GM12878 (cell line): Measurements from ENCODE around the gene SLC1A5.
"Not testable (repeated sequence)": the region's sequence is repeated elsewhere in the genome, so short reads cannot be mapped to it uniquely, and the experiment has no call there.

Experiments used
- CHD1 ChIP-seq: IDR thresholded peaks from 2 replicates; pipeline ENCODE4 v1.6.1; 2012; ENCODE audit warnings: low read depth, low read length, improper control_type of control experiment
- CREM ChIP-seq: IDR thresholded peaks from 2 replicates; pipeline ENCODE4 v1.6.1; 2014; ENCODE audit warnings: antibody characterized with exemption, low read depth
- EZH2 ChIP-seq: IDR thresholded peaks from 2 replicates; pipeline ENCODE4 v1.6.1; 2012; ENCODE audit warnings: low read depth, mild to moderate bottlenecking, control low read depth, inconsistent platforms, low read length, borderline replicate concordance; ENCODE audit not compliant: control insufficient read depth
- JUND ChIP-seq: IDR thresholded peaks from 2 replicates; pipeline ENCODE4 v1.6.1; 2012; ENCODE audit warnings: low read depth, mild to moderate bottlenecking, low read length, improper control_type of control experiment, moderate library complexity
- MEF2A ChIP-seq: IDR thresholded peaks from 2 replicates; pipeline ENCODE4 v1.6.1; 2011; ENCODE audit warnings: low read depth, mild to moderate bottlenecking, low read length, moderate library complexity; ENCODE audit not compliant: insufficient read depth
- NFIC ChIP-seq: IDR thresholded peaks from 2 replicates; pipeline ENCODE4 v1.6.1; 2012; ENCODE audit warnings: low read depth, mild to moderate bottlenecking, inconsistent platforms, low read length, moderate library complexity
- NFYB ChIP-seq: IDR thresholded peaks from 2 replicates; pipeline ENCODE4 v1.6.1; 2011; ENCODE audit warnings: low read depth, mild to moderate bottlenecking, low read length, improper control_type of control experiment, moderate library complexity; ENCODE audit not compliant: insufficient read depth
- SIX5 ChIP-seq: IDR thresholded peaks from 2 replicates; pipeline ENCODE4 v1.6.1; 2011; ENCODE audit warnings: mild to moderate bottlenecking, low read depth, low read length, moderate library complexity; ENCODE audit not compliant: severe bottlenecking
- TCF7 ChIP-seq: IDR thresholded peaks from 2 replicates; pipeline ENCODE4 v1.6.1; 2014; ENCODE audit warnings: antibody characterized with exemption, borderline replicate concordance
- ZNF207 ChIP-seq: fragments of 450-650 bp; IDR thresholded peaks from 2 replicates; pipeline ENCODE4 v1.6.1; 2014; ENCODE audit warnings: antibody characterized with exemption, mild to moderate bottlenecking, borderline replicate concordance
- TF ChIP-seq, protein P1 (sequence below): fragments of 450-650 bp; IDR thresholded peaks from 2 replicates; pipeline ENCODE4 v1.6.1; 2014; ENCODE audit warnings: mild to moderate bottlenecking

- TF ChIP-seq TCF7, MEF2A, CREM, ZNF207, SIX5, NFYB, JUND, CHD1, NFIC, EZH2: not testable (repeated sequence)
- TF ChIP-seq, protein P1, sequence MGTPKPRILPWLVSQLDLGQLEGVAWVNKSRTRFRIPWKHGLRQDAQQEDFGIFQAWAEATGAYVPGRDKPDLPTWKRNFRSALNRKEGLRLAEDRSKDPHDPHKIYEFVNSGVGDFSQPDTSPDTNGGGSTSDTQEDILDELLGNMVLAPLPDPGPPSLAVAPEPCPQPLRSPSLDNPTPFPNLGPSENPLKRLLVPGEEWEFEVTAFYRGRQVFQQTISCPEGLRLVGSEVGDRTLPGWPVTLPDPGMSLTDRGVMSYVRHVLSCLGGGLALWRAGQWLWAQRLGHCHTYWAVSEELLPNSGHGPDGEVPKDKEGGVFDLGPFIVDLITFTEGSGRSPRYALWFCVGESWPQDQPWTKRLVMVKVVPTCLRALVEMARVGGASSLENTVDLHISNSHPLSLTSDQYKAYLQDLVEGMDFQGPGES = not testable (repeated sequence)
Observed at GRCh38 chr19:46768746-46769145, 19.6 kb downstream of the SLC1A5 start.
